Endodermal cell (in vitro differentiated cells): Measurements from ENCODE around the gene ULK1. TPM values are rescaled to one million over a fixed set of nuclear protein-coding genes. Genes with fewer than 3 reads are reported as not detected.

ENCODE experiments used
- DNase-seq: peaks from one replicate; pipeline ENCODE4 v3.0.0-alpha.2; 2017
- H3K27ac ChIP-seq: 2 replicates; pipeline ENCODE4 v1.5.1; 2013; ENCODE audit warnings: mild to moderate bottlenecking, low read depth, low read length, moderate library complexity
- H3K27me3 ChIP-seq: 2 replicates; pipeline ENCODE4 v1.6.1; 2013; ENCODE audit warnings: mild to moderate bottlenecking, low read length, moderate library complexity; ENCODE audit not compliant: insufficient read depth, control insufficient read depth, poor library complexity, severe bottlenecking
- H3K36me3 ChIP-seq: 2 replicates; pipeline ENCODE4 v1.7.0; 2013; ENCODE audit warnings: mild to moderate bottlenecking, low read length, moderate library complexity; ENCODE audit not compliant: control insufficient read depth, insufficient read depth
- H3K4me1 ChIP-seq: one replicate; pipeline ENCODE4 v1.7.0; 2013; ENCODE audit warnings: low read length; ENCODE audit not compliant: control insufficient read depth, insufficient read depth
- H3K4me3 ChIP-seq: 2 replicates; pipeline ENCODE4 v1.5.1; 2013; ENCODE audit warnings: mild to moderate bottlenecking, low read length, moderate library complexity
- H3K9ac ChIP-seq: 2 replicates; pipeline ENCODE4 v1.6.1; 2013; ENCODE audit warnings: mild to moderate bottlenecking, low read length, moderate library complexity; ENCODE audit not compliant: poor library complexity, severe bottlenecking; ENCODE audit errors: extremely low read depth
- H3K9me3 ChIP-seq: 2 replicates; pipeline ENCODE4 v1.6.1; 2013; ENCODE audit warnings: mild to moderate bottlenecking, low read length, moderate library complexity; ENCODE audit not compliant: control insufficient read depth
- H3K27ac Mint-ChIP-seq: 2 replicates; pipeline ENCODE4 v1.8.0; 2020; ENCODE audit warnings: mixed read lengths
- H3K27me3 Mint-ChIP-seq: 2 replicates; pipeline ENCODE4 v1.8.0; 2021; ENCODE audit warnings: mild to moderate bottlenecking, mixed read lengths; ENCODE audit not compliant: insufficient read depth
- H3K36me3 Mint-ChIP-seq: 2 replicates; pipeline ENCODE4 v1.8.0; 2020; ENCODE audit warnings: low read depth, mixed read lengths
- H3K4me1 Mint-ChIP-seq: 2 replicates; pipeline ENCODE4 v1.8.0; 2020; ENCODE audit warnings: mixed read lengths
- H3K4me3 Mint-ChIP-seq: 2 replicates; pipeline ENCODE4 v1.8.0; 2020; ENCODE audit warnings: mild to moderate bottlenecking, moderate library complexity, mixed read lengths
- H3K9me3 Mint-ChIP-seq: 2 replicates; pipeline ENCODE4 v1.8.0; 2020; ENCODE audit warnings: mild to moderate bottlenecking, mixed read lengths
- WGBS, 2 experiments: methylation state at CpG; one replicate each; pipeline versions ENCODE4 v1.1.5 to v1.1.7; 2013; ENCODE audit warnings: missing lambda C conversion rate in 2 of 2, mixed read lengths in 1 of 2; ENCODE audit not compliant: insufficient coverage in 1 of 2, insufficient read length in 1 of 2; 5-methylcytosine and 5-hydroxymethylcytosine counted together
- total RNA-seq, 2 donors: library from RNA; stranded (reverse); fragmentation: NEBNext Ultra II Directional in 1 of 2; extraction: Animal tissue kit (Norgen Biotek cat#: 25700) in 1 of 2; gene quantifications; 2 replicates in 1 of 2; 3 replicates in 1 of 2; pipeline ENCODE4 v1.2.1, GENCODE V29; 2021
- TF ChIP-seq, protein P1 (sequence below): fragments of 200-600 bp; sonication (generic); conservative IDR thresholded peaks from 2 replicates; pipeline ENCODE4 v1.5.0; 2021; ENCODE audit warnings: antibody characterized with exemption, mild to moderate bottlenecking

Gene ULK1
- total RNA-seq, 2 donors from 2014 or later = 68.0 to 104 TPM

DNA sequence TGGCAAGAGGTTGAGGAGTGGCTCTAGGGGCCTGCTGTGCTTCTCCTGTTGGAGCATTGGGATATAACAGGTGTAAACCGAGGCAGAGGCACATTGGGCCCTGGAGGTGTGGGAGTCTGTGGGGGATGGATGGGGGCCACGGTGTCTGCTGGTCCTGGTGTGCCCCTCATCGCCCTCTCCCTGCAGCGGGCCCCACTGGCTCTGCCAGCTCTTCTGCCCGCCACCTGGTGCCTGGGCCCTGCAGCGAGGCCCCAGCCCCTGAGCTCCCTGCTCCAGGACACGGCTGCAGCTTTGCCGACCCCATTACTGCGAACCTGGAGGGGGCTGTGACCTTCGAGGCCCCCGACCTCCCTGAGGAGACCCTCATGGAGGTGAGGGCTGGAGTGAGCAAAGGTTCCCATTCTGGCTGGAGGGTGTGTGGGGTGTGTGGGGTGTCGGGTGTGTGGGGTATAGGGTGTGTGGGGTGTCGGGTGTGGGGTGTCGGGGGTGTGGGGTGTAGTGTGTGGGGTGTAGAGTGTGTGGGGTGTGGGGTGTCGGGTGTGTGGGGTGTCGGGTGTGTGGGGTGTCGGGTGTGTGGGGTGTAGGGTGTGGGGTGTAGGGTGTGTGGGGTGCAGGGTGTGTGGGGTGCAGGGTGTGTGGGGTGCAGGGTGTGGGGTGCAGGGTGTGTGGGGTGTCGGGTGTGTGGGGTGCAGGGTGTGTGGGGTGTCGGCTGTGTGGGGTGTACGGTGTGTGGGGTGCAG lies 24.1 kb downstream of the ULK1 start:
- no peaks in the 10 kb centered on the region for H3K4me1 Mint-ChIP-seq
- no peaks in the 10 kb centered on the region for H3K27me3 ChIP-seq
- H3K4me3 ChIP-seq = no peak overlapping the region
- no peaks in the 10 kb centered on the region for H3K4me1 ChIP-seq
- 90 to 92% methylated on average over 2 to 14 of the region's 20 CpGs for WGBS, 2 experiments
- no peaks in the 10 kb centered on the region for H3K9me3 Mint-ChIP-seq
- no peaks in the 10 kb centered on the region for H3K27me3 Mint-ChIP-seq
- no peak for DNase-seq
- TF ChIP-seq, protein P1, sequence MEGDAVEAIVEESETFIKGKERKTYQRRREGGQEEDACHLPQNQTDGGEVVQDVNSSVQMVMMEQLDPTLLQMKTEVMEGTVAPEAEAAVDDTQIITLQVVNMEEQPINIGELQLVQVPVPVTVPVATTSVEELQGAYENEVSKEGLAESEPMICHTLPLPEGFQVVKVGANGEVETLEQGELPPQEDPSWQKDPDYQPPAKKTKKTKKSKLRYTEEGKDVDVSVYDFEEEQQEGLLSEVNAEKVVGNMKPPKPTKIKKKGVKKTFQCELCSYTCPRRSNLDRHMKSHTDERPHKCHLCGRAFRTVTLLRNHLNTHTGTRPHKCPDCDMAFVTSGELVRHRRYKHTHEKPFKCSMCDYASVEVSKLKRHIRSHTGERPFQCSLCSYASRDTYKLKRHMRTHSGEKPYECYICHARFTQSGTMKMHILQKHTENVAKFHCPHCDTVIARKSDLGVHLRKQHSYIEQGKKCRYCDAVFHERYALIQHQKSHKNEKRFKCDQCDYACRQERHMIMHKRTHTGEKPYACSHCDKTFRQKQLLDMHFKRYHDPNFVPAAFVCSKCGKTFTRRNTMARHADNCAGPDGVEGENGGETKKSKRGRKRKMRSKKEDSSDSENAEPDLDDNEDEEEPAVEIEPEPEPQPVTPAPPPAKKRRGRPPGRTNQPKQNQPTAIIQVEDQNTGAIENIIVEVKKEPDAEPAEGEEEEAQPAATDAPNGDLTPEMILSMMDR = no peak
- H3K4me3 Mint-ChIP-seq = no peak overlapping the region
- H3K9me3 ChIP-seq = no peaks in the 10 kb centered on the region
- no peak overlapping the region for H3K9ac ChIP-seq
- H3K36me3 Mint-ChIP-seq = peaks cover 29% of the 10 kb centered on the region
- peaks cover 10% of the 10 kb centered on the region for H3K36me3 ChIP-seq
- H3K27ac Mint-ChIP-seq = no peak overlapping the region
- no peak overlapping the region for H3K27ac ChIP-seq

DNA sequence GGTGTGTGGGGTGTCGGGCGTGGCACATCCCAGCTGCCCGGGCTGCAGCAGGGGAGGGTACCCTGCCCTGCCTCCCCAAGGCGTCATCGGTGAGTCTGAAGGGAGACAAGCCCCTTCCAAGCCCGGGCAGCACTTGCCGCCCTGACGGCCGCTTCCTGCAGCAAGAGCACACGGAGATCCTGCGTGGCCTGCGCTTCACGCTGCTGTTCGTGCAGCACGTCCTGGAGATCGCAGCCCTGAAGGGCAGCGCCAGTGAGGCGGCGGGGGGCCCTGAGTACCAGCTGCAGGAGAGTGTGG lies 24.6 kb downstream of the ULK1 start:
- WGBS, 2 experiments = 91 to 95% methylated on average over 10 to 19 of the region's 19 CpGs
- Histone ChIP-seq H3K4me1 (no peaks in the 10 kb centered on the region), H3K36me3 (peaks cover 10% of the 10 kb centered on the region), H3K4me3 (no peak overlapping the region), H3K9ac (no peak overlapping the region), H3K27me3 (no peaks in the 10 kb centered on the region), H3K27ac (no peak overlapping the region), H3K9me3 (no peaks in the 10 kb centered on the region)
- no peak for DNase-seq
- TF ChIP-seq, protein P1 = no peak
- H3K36me3 Mint-ChIP-seq = peaks cover 29% of the 10 kb centered on the region
- no peak overlapping the region for H3K27ac Mint-ChIP-seq
- H3K4me3 Mint-ChIP-seq = no peak overlapping the region
- H3K9me3 Mint-ChIP-seq = no peaks in the 10 kb centered on the region
- H3K4me1 Mint-ChIP-seq = no peaks in the 10 kb centered on the region
- no peaks in the 10 kb centered on the region for H3K27me3 Mint-ChIP-seq

DNA sequence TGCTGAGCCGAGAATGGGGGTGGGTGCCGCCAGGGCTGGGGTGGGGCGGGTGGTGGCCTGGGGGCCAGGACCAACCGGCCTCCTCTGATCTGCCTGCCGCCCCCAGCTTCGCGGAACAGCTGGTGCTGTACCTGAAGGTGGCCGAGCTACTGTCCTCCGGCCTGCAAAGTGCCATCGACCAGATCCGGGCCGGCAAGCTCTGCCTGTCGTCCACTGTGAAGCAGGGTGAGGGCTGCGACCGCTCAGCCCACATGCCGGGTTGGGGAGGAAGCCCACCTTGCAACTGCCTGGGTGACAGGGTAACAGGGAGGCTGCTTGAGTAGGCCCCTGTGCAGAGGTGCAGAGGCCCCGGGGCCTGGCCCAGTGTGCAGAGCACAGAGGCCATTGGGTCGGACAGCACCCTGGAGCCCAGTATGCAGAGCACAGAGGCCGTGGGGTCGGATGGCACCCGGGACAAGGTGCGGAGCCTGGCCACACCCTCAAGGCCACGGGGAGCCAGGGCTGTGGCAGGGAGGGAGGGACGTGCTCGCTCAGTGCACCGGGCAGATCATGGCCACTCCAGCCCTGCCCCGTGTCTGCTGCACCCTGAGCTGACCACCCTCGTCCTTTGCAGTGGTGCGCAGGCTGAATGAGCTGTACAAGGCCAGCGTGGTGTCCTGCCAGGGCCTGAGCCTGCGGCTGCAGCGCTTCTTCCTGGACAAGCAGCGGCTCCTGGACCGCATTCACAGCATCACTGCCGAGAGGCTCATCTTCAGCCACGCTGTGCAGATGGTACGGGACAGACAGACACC lies 25.1 kb downstream of the ULK1 start:
- DNase-seq = no peak
- 94 to 96% methylated on average over 30 to 37 of the region's 37 CpGs for WGBS, 2 experiments
- peaks cover 24% of the 10 kb centered on the region for H3K36me3 Mint-ChIP-seq
- Histone ChIP-seq H3K27ac (no peak overlapping the region), H3K9ac (no peak overlapping the region), H3K4me1 (no peaks in the 10 kb centered on the region), H3K4me3 (no peak overlapping the region), H3K9me3 (no peaks in the 10 kb centered on the region), H3K27me3 (no peaks in the 10 kb centered on the region), H3K36me3 (peaks cover 10% of the 10 kb centered on the region)
- H3K27ac Mint-ChIP-seq = no peak overlapping the region
- no peak overlapping the region for H3K4me3 Mint-ChIP-seq
- no peaks in the 10 kb centered on the region for H3K27me3 Mint-ChIP-seq
- no peaks in the 10 kb centered on the region for H3K9me3 Mint-ChIP-seq
- H3K4me1 Mint-ChIP-seq = no peaks in the 10 kb centered on the region
- TF ChIP-seq, protein P1 = no peak
